ENCODE results near the gene SERTAD2.

DNA sequence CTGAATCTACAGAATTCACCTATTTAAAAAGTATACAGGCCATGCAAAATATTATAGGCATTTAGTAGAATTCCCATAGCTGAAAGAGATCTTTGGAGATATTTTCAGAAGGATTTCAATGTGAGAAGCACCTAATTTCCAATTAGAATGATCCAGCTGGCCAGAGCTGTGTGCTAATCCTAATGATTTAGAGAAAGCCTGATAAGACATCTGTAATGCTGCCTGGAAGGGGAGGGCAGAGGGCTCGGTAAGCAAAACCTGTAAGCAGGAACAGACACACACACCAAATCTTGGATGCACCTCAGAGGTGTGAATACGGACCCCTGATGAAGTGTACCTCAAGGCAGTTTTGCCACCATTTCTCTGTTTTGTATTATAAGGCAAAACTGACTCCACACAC lies 14.0 kb downstream of the SERTAD2 start:
- TF ChIP-seq, protein P1, sequence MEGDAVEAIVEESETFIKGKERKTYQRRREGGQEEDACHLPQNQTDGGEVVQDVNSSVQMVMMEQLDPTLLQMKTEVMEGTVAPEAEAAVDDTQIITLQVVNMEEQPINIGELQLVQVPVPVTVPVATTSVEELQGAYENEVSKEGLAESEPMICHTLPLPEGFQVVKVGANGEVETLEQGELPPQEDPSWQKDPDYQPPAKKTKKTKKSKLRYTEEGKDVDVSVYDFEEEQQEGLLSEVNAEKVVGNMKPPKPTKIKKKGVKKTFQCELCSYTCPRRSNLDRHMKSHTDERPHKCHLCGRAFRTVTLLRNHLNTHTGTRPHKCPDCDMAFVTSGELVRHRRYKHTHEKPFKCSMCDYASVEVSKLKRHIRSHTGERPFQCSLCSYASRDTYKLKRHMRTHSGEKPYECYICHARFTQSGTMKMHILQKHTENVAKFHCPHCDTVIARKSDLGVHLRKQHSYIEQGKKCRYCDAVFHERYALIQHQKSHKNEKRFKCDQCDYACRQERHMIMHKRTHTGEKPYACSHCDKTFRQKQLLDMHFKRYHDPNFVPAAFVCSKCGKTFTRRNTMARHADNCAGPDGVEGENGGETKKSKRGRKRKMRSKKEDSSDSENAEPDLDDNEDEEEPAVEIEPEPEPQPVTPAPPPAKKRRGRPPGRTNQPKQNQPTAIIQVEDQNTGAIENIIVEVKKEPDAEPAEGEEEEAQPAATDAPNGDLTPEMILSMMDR (IDR thresholded peaks at IDR 0.05) = no peak
- TF ChIP-seq POLR2A (IDR thresholded peaks at IDR 0.05) = no peak
